GM23338 (cell line): ENCODE measurements around the gene ESRRA. TPM values are rescaled to one million over a fixed set of nuclear protein-coding genes. Genes with fewer than 3 reads are reported as not detected.

Source experiments
- ATAC-seq: fragments of 200-7000 bp; cut with Tn5 transposase; 3 replicates; pipeline ENCODE4 v1.9.1; 2020
- DNase-seq: peaks from one replicate; pipeline ENCODE4 v3.0.0-alpha.2; 2015; ENCODE audit warnings: low spot score
- H2AFZ ChIP-seq: fragments of 200-600 bp; sonication (generic); 2 replicates; pipeline ENCODE4 v1.8.0; 2016; ENCODE audit warnings: antibody characterized with exemption, mild to moderate bottlenecking, moderate library complexity
- H3F3A ChIP-seq: fragments of 200-600 bp; sonication (generic); replicated peaks from 2 replicates; pipeline ENCODE4 v1.8.0; 2017; ENCODE audit warnings: antibody characterized with exemption, mixed run types, low read depth
- H3K27ac ChIP-seq: fragments of 200-600 bp; sonication (generic); 2 replicates; pipeline ENCODE4 v1.6.1; 2016; ENCODE audit warnings: low read depth
- H3K27me3 ChIP-seq: fragments of 200-600 bp; sonication (generic); 2 replicates; pipeline ENCODE4 v1.8.0; 2016; ENCODE audit warnings: mild to moderate bottlenecking, mixed run types, moderate library complexity; ENCODE audit not compliant: insufficient read depth
- H3K36me3 ChIP-seq: fragments of 200-600 bp; sonication (generic); 2 replicates; pipeline ENCODE4 v1.8.0; 2016; ENCODE audit warnings: mild to moderate bottlenecking; ENCODE audit not compliant: insufficient read depth
- H3K4me1 ChIP-seq: fragments of 200-600 bp; sonication (generic); 2 replicates; pipeline ENCODE4 v1.8.0; 2016; ENCODE audit warnings: mild to moderate bottlenecking, moderate library complexity; ENCODE audit not compliant: insufficient read depth
- H3K4me2 ChIP-seq: fragments of 200-600 bp; sonication (generic); 2 replicates; pipeline ENCODE4 v1.7.1; 2017; ENCODE audit warnings: mixed run types
- H3K4me3 ChIP-seq: fragments of 200-600 bp; sonication (generic); 2 replicates; pipeline ENCODE4 v1.6.1; 2016; ENCODE audit warnings: mixed run types
- H3K79me2 ChIP-seq: fragments of 200-600 bp; sonication (generic); replicated peaks from 2 replicates; pipeline ENCODE4 v1.8.0; 2017; ENCODE audit warnings: mild to moderate bottlenecking; ENCODE audit not compliant: insufficient read depth
- H3K9me2 ChIP-seq: fragments of 200-600 bp; sonication (generic); 2 replicates; pipeline ENCODE4 v1.8.0; 2017; ENCODE audit not compliant: insufficient read depth
- H4K20me1 ChIP-seq: fragments of 200-600 bp; sonication (generic); replicated peaks from 2 replicates; pipeline ENCODE4 v1.8.0; 2017; ENCODE audit warnings: mild to moderate bottlenecking; ENCODE audit not compliant: insufficient read depth
- H3K27ac Mint-ChIP-seq: 2 replicates; pipeline ENCODE4 v1.8.0; 2020; ENCODE audit warnings: inconsistent platforms, mild to moderate bottlenecking, moderate library complexity, mixed read lengths
- H3K27me3 Mint-ChIP-seq: 3 replicates; pipeline ENCODE4 v1.8.0; 2022; ENCODE audit warnings: low read depth, mild to moderate bottlenecking, moderate library complexity, mixed read lengths, inconsistent platforms; ENCODE audit not compliant: insufficient read depth, poor library complexity
- H3K36me3 Mint-ChIP-seq: 3 replicates; pipeline ENCODE4 v1.8.0; 2021; ENCODE audit warnings: low read depth, mild to moderate bottlenecking, inconsistent platforms, moderate library complexity, mixed read lengths
- H3K4me1 Mint-ChIP-seq: 3 replicates; pipeline ENCODE4 v1.8.0; 2020; ENCODE audit warnings: mild to moderate bottlenecking, inconsistent platforms, mixed read lengths
- H3K4me3 Mint-ChIP-seq: 3 replicates; pipeline ENCODE4 v1.8.0; 2021; ENCODE audit warnings: moderate library complexity, mild to moderate bottlenecking, inconsistent platforms, mixed read lengths
- H3K9me3 Mint-ChIP-seq: 3 replicates; pipeline ENCODE4 v1.8.0; 2020; ENCODE audit warnings: moderate library complexity, mild to moderate bottlenecking, inconsistent platforms, mixed read lengths
- CREB1 ChIP-seq: fragments of 250-450 bp; sonication (Bioruptor Pico); IDR thresholded peaks from 2 replicates; pipeline ENCODE4 v1.5.0; 2020; ENCODE audit warnings: low read depth, mild to moderate bottlenecking, moderate library complexity
- EZH2 ChIP-seq: fragments of 200-600 bp; sonication (generic); IDR thresholded peaks from one replicate; pipeline ENCODE4 v1.8.0; 2017; ENCODE audit warnings: antibody characterized with exemption, mild to moderate bottlenecking, low read depth; ENCODE audit not compliant: unreplicated experiment
- EZH2phosphoT487 ChIP-seq: fragments of 200-600 bp; sonication (generic); IDR thresholded peaks from one replicate; pipeline ENCODE4 v1.8.1; 2018; ENCODE audit warnings: antibody characterized with exemption; ENCODE audit not compliant: unreplicated experiment
- JUNB ChIP-seq: IDR thresholded peaks from one replicate; pipeline ENCODE4 v1.6.1; 2016; ENCODE audit warnings: antibody characterized with exemption; ENCODE audit not compliant: unreplicated experiment
- POLR2AphosphoS5 ChIP-seq: IDR thresholded peaks from 2 replicates; pipeline ENCODE4 v1.6.1; 2016; ENCODE audit warnings: antibody characterized with exemption, low read depth
- STAT1 ChIP-seq: IDR thresholded peaks from one replicate; pipeline ENCODE4 v1.6.1; 2016; ENCODE audit warnings: antibody characterized with exemption; ENCODE audit not compliant: unreplicated experiment
- ZNF114 ChIP-seq: fragments of 250-450 bp; sonication (Bioruptor Pico); IDR thresholded peaks from 2 replicates; pipeline ENCODE4 v1.5.0; 2020; ENCODE audit warnings: mild to moderate bottlenecking, moderate library complexity
- polyA plus RNA-seq: library from polyadenylated mRNA; unstranded; fragments of >200 nt; fragmentation: Nextera tagmentation; extraction: Ambion mirVana; gene quantifications from 2 replicates; pipeline ENCODE4 v1.2.1, GENCODE V29; 2016
- total RNA-seq: library from RNA; depleted of rRNA; stranded (reverse); fragments of >200 nt; shearing (Covaris generic); gene quantifications from 2 replicates; pipeline ENCODE4 v1.2.3, GENCODE V29; 2014
- TF ChIP-seq, protein P1 (sequence below): IDR thresholded peaks from one replicate; pipeline ENCODE4 v1.6.1; 2018; ENCODE audit warnings: antibody characterized with exemption; ENCODE audit not compliant: unreplicated experiment
- TF ChIP-seq, protein P2 (sequence below): IDR thresholded peaks from 2 replicates; pipeline ENCODE4 v1.6.1; 2016; ENCODE audit warnings: antibody characterized with exemption
- TF ChIP-seq, protein P3 (sequence below): fragments of 250-450 bp; sonication (Bioruptor Pico); IDR thresholded peaks from 2 replicates; pipeline ENCODE4 v1.5.0; 2020; ENCODE audit warnings: mild to moderate bottlenecking, moderate library complexity

ESRRA gene
- total and polyA plus RNA-seq, 2 experiments from 2014 or later, result 13.7 to 55.1 TPM

DNA sequence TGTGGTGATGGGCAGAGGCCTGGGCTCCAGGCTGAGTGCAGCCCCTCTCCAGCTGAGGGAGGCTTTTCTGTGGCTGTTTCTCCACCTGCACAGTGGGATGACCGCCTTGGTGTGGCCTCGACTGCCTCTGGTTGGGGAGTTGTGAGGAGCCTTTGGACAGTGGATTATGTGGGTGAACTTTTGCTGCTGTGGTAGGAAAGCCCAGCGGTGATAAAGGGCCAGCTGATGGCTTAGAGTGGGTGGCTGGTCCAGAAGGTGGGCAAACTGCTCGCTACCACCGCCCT is 1.4 kb upstream of the ESRRA start:
- Mint-ChIP-seq H3K27ac (peak overlapping the region; percentile 100; the same call in 1 of the 2 replicates), H3K4me3 (peak overlapping the region; percentile 90), H3K36me3 (peaks cover 6% of the 10 kb centered on the region; the same call in 2 of the 3 replicates), H3K4me1 (peaks cover 17% of the 10 kb centered on the region), H3K27me3 (peaks cover 49% of the 10 kb centered on the region), H3K9me3 (no peaks in the 10 kb centered on the region; the same call in 2 of the 3 replicates)
- ATAC-seq (no peak), DNase-seq (no peak)
- H4K20me1 ChIP-seq, result peaks cover 3% of the 10 kb centered on the region; the same call in 1 of the 2 replicates
- H3K27me3 ChIP-seq, result peaks cover 44% of the 10 kb centered on the region
- no peak overlapping the region for H3K27ac ChIP-seq
- peaks cover 13% of the 10 kb centered on the region for H3F3A ChIP-seq
- no peak for TF ChIP-seq ZNF114 (CRISPR knock-in tag)
- no peak for TF ChIP-seq EZH2
- TF ChIP-seq EZH2phosphoT487, result no peak
- TF ChIP-seq, protein P1, sequence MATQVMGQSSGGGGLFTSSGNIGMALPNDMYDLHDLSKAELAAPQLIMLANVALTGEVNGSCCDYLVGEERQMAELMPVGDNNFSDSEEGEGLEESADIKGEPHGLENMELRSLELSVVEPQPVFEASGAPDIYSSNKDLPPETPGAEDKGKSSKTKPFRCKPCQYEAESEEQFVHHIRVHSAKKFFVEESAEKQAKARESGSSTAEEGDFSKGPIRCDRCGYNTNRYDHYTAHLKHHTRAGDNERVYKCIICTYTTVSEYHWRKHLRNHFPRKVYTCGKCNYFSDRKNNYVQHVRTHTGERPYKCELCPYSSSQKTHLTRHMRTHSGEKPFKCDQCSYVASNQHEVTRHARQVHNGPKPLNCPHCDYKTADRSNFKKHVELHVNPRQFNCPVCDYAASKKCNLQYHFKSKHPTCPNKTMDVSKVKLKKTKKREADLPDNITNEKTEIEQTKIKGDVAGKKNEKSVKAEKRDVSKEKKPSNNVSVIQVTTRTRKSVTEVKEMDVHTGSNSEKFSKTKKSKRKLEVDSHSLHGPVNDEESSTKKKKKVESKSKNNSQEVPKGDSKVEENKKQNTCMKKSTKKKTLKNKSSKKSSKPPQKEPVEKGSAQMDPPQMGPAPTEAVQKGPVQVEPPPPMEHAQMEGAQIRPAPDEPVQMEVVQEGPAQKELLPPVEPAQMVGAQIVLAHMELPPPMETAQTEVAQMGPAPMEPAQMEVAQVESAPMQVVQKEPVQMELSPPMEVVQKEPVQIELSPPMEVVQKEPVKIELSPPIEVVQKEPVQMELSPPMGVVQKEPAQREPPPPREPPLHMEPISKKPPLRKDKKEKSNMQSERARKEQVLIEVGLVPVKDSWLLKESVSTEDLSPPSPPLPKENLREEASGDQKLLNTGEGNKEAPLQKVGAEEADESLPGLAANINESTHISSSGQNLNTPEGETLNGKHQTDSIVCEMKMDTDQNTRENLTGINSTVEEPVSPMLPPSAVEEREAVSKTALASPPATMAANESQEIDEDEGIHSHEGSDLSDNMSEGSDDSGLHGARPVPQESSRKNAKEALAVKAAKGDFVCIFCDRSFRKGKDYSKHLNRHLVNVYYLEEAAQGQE, result no peak
- no peak for TF ChIP-seq CREB1
- TF ChIP-seq, protein P2, sequence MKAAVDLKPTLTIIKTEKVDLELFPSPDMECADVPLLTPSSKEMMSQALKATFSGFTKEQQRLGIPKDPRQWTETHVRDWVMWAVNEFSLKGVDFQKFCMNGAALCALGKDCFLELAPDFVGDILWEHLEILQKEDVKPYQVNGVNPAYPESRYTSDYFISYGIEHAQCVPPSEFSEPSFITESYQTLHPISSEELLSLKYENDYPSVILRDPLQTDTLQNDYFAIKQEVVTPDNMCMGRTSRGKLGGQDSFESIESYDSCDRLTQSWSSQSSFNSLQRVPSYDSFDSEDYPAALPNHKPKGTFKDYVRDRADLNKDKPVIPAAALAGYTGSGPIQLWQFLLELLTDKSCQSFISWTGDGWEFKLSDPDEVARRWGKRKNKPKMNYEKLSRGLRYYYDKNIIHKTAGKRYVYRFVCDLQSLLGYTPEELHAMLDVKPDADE, result no peak
- no peak for TF ChIP-seq STAT1
- no peak for TF ChIP-seq JUNB
- TF ChIP-seq, protein P3, sequence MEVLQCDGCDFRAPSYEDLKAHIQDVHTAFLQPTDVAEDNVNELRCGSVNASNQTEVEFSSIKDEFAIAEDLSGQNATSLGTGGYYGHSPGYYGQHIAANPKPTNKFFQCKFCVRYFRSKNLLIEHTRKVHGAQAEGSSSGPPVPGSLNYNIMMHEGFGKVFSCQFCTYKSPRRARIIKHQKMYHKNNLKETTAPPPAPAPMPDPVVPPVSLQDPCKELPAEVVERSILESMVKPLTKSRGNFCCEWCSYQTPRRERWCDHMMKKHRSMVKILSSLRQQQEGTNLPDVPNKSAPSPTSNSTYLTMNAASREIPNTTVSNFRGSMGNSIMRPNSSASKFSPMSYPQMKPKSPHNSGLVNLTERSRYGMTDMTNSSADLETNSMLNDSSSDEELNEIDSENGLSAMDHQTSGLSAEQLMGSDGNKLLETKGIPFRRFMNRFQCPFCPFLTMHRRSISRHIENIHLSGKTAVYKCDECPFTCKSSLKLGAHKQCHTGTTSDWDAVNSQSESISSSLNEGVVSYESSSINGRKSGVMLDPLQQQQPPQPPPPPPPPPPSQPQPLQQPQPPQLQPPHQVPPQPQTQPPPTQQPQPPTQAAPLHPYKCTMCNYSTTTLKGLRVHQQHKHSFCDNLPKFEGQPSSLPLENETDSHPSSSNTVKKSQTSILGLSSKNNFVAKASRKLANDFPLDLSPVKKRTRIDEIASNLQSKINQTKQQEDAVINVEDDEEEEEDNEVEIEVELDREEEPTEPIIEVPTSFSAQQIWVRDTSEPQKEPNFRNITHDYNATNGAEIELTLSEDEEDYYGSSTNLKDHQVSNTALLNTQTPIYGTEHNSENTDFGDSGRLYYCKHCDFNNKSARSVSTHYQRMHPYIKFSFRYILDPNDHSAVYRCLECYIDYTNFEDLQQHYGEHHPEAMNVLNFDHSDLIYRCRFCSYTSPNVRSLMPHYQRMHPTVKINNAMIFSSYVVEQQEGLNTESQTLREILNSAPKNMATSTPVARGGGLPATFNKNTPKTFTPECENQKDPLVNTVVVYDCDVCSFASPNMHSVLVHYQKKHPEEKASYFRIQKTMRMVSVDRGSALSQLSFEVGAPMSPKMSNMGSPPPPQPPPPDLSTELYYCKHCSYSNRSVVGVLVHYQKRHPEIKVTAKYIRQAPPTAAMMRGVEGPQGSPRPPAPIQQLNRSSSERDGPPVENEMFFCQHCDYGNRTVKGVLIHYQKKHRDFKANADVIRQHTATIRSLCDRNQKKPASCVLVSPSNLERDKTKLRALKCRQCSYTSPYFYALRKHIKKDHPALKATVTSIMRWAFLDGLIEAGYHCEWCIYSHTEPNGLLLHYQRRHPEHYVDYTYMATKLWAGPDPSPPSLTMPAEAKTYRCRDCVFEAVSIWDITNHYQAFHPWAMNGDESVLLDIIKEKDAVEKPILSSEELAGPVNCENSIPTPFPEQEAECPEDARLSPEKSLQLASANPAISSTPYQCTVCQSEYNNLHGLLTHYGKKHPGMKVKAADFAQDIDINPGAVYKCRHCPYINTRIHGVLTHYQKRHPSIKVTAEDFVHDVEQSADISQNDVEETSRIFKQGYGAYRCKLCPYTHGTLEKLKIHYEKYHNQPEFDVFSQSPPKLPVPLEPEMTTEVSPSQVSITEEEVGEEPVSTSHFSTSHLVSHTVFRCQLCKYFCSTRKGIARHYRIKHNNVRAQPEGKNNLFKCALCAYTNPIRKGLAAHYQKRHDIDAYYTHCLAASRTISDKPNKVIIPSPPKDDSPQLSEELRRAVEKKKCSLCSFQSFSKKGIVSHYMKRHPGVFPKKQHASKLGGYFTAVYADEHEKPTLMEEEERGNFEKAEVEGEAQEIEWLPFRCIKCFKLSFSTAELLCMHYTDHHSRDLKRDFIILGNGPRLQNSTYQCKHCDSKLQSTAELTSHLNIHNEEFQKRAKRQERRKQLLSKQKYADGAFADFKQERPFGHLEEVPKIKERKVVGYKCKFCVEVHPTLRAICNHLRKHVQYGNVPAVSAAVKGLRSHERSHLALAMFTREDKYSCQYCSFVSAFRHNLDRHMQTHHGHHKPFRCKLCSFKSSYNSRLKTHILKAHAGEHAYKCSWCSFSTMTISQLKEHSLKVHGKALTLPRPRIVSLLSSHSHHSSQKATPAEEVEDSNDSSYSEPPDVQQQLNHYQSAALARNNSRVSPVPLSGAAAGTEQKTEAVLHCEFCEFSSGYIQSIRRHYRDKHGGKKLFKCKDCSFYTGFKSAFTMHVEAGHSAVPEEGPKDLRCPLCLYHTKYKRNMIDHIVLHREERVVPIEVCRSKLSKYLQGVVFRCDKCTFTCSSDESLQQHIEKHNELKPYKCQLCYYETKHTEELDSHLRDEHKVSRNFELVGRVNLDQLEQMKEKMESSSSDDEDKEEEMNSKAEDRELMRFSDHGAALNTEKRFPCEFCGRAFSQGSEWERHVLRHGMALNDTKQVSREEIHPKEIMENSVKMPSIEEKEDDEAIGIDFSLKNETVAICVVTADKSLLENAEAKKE, result no peak
- no peak for TF ChIP-seq POLR2AphosphoS5
- H2AFZ ChIP-seq, result no peak overlapping the region
- H3K4me3 ChIP-seq, result peak overlapping the region; percentile 80
- no peaks in the 10 kb centered on the region for H3K9me2 ChIP-seq
- no peaks in the 10 kb centered on the region for H3K36me3 ChIP-seq
- peaks cover 13% of the 10 kb centered on the region; the same call in 1 of the 2 replicates for H3K4me1 ChIP-seq
- H3K79me2 ChIP-seq, result peaks cover 18% of the 10 kb centered on the region
- H3K4me2 ChIP-seq, result peak overlapping the region; percentile 96
